NCI-H526 treated with DMSO at 0.1 percent for 48 hours (cell line): ENCODE results near the gene TRIM5.

ENCODE experiments used
- DNase-seq: peaks from one replicate; lab custom pipeline; 2025; lab: John Stamatoyannopoulos, UW

TRIM5 gene

DNA sequence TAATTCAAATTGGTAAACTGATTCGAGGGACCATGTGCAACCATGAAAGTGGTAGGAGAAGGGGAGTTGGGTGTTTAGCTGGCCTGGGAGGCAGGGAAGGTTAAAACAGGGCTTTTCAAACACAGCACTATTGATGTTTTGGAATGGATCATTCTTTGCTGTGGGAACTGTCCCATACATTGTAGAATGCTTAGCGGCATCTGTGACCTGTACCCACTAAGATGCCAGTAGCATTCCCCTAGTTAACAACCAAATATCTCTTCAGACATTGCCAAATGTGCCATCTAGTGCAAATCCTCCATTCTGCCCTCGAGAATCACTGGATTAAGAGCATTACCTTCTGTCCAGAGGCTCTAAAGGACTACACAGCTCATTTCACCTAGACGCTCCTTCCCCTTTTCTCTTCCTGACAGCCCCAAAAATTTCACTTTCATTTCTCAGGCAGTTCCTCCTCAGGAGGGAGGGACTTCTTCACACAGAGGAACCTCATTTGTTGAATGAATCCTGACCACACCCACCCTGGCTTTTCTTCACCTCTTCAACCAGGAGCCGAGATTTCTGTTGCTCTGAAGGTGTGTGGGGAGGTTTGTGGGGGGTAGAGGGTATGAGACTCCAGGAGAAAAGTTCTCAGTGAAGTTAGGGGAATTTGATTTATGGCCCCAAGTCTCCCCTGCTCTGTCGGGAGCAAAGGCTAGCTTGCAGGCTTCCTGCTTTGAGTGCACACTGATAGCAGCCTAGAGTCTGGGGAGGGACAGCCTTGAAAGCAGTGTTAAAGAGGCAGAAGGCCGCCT, 60.2 kb downstream of the TRIM5 start, which contains the start of gene TRIM34:
TSS of gene TRIM34 (plus strand) at position 513 of the 791 bp plus-strand sequence. CDS start 7,331 bp downstream, outside the sequence.
- no peak for DNase-seq

DNA sequence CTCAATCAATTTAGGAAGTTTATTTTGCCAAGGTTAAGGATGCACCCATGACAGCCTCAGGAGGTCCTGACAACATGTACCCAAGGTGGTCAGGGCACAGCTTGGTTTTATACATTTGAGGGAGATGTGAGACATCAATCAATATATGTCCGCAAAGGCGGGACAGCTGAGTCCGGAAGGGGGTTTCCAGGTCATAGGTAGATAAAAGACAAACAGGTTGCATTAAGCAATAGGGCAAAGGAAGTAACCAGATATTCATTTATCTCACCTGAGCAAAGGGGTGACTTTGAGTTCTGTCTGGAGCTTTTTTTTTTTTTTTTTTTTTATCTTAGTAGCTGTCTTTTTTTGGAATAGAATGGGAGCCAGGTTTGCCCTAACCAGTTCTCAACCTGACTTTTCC, 62.1 kb downstream of the TRIM5 start:
- DNase-seq, result no peak

DNA sequence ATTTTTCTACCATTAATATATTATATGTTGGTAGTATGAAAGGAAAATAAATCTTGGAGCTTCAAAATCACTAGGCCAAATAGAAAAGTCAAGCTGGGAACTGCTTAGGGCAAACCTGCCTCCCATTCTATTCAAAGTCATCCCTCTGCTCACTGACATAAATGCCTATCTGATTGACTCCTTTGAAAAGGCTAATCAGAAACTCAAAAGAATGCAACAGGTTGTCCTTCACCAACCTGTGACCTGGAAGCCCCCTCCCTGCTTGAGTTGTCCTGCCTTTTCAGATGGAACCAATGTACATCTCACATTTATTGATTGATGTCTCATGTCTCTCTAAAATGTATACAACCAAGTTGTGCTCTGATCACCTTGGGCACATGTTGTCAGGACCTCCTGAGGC, 63.3 kb downstream of the TRIM5 start:
- no peak for DNase-seq

- no peak for DNase-seq
Measured at GRCh38 chr11:5620651-5621521, 64.0 kb downstream of the TRIM5 start.

- no peak for DNase-seq
Measured at GRCh38 chr11:5618807-5619206, 66.1 kb downstream of the TRIM5 start.
